Measurements from ENCODE around the gene ROR1.

The ROR1 gene

GRCh38 chr1:63904826-63905225, 131.0 kb downstream of the ROR1 start:
- DNase-seq: no peak
- no peak overlapping the region for H3K9ac ChIP-seq (ENCODE audit: low read length)
- no peak overlapping the region for H3K27ac ChIP-seq (ENCODE audit: low read length)
- H3K9me3 ChIP-seq (replicated peaks; ENCODE audit: insufficient read depth, low read length): no peaks in the 10 kb centered on the region
- no peaks in the 10 kb centered on the region for H4K20me1 ChIP-seq (ENCODE audit: insufficient read depth, low read length)
- no peaks in the 10 kb centered on the region for H3K79me2 ChIP-seq (ENCODE audit: low read length)
- no peaks in the 10 kb centered on the region for H3K4me1 ChIP-seq (ENCODE audit: low read length)
- H3K9me2 ChIP-seq (replicated peaks; ENCODE audit: insufficient read depth, low read length): no peaks in the 10 kb centered on the region
- no peak overlapping the region for H3K4me3 ChIP-seq (ENCODE audit: low read length)
- H3K36me3 ChIP-seq (replicated peaks; ENCODE audit: insufficient read depth, low read length): no peaks in the 10 kb centered on the region
- no peak overlapping the region for H3K4me2 ChIP-seq (ENCODE audit: low read depth, low read length)
- H3K27me3 ChIP-seq (replicated peaks; ENCODE audit: insufficient read depth, low read length): no peaks in the 10 kb centered on the region
- H2AFZ ChIP-seq (ENCODE audit: low read length): no peak overlapping the region
- H3F3A ChIP-seq (ENCODE audit: insufficient read depth, low read length): no peaks in the 10 kb centered on the region
- TF ChIP-seq CTCF (IDR thresholded peaks at IDR 0.05; ENCODE audit: low read length) (no peak), EZH2 (optimal IDR thresholded peaks at IDR 0.05; ENCODE audit: low read depth, low read length) (no peak), EZH2phosphoT487 (IDR thresholded peaks at IDR 0.05; ENCODE audit: low read length) (no peak)

- TF ChIP-seq CTCF (IDR thresholded peaks at IDR 0.05; ENCODE audit: low read length) (no peak), EZH2 (optimal IDR thresholded peaks at IDR 0.05; ENCODE audit: low read depth, low read length) (no peak), EZH2phosphoT487 (IDR thresholded peaks at IDR 0.05; ENCODE audit: low read length) (no peak)
- no peaks in the 10 kb centered on the region for H3K9me2 ChIP-seq (replicated peaks; ENCODE audit: insufficient read depth, low read length)
- DNase-seq: no peak
- no peak overlapping the region for H3K4me3 ChIP-seq (ENCODE audit: low read length)
- no peaks in the 10 kb centered on the region for H3K9me3 ChIP-seq (replicated peaks; ENCODE audit: insufficient read depth, low read length)
- no peaks in the 10 kb centered on the region for H3K4me1 ChIP-seq (ENCODE audit: low read length)
- H3K36me3 ChIP-seq (replicated peaks; ENCODE audit: insufficient read depth, low read length): no peaks in the 10 kb centered on the region
- no peak overlapping the region for H3K9ac ChIP-seq (ENCODE audit: low read length)
- H3K27ac ChIP-seq (ENCODE audit: low read length): no peak overlapping the region
- H2AFZ ChIP-seq (ENCODE audit: low read length): no peak overlapping the region
- no peak overlapping the region for H3K4me2 ChIP-seq (ENCODE audit: low read depth, low read length)
- no peaks in the 10 kb centered on the region for H3F3A ChIP-seq (ENCODE audit: insufficient read depth, low read length)
- no peaks in the 10 kb centered on the region for H4K20me1 ChIP-seq (ENCODE audit: insufficient read depth, low read length)
- H3K27me3 ChIP-seq (replicated peaks; ENCODE audit: insufficient read depth, low read length): no peaks in the 10 kb centered on the region
- no peaks in the 10 kb centered on the region for H3K79me2 ChIP-seq (ENCODE audit: low read length)
Measured at GRCh38 chr1:63906047-63906704, 132.4 kb downstream of the ROR1 start.

- Histone ChIP-seq H3K9me2 (replicated peaks; ENCODE audit: insufficient read depth, low read length) (no peaks in the 10 kb centered on the region), H3F3A (ENCODE audit: insufficient read depth, low read length) (no peaks in the 10 kb centered on the region), H3K27me3 (replicated peaks; ENCODE audit: insufficient read depth, low read length) (no peaks in the 10 kb centered on the region), H3K36me3 (replicated peaks; ENCODE audit: insufficient read depth, low read length) (no peaks in the 10 kb centered on the region), H3K27ac (ENCODE audit: low read length) (no peak overlapping the region), H4K20me1 (ENCODE audit: insufficient read depth, low read length) (no peaks in the 10 kb centered on the region), H3K9me3 (replicated peaks; ENCODE audit: insufficient read depth, low read length) (no peaks in the 10 kb centered on the region), H3K4me2 (ENCODE audit: low read depth, low read length) (no peak overlapping the region), H3K4me1 (ENCODE audit: low read length) (no peaks in the 10 kb centered on the region), H3K4me3 (ENCODE audit: low read length) (no peak overlapping the region), H2AFZ (ENCODE audit: low read length) (no peak overlapping the region), H3K79me2 (ENCODE audit: low read length) (no peaks in the 10 kb centered on the region), H3K9ac (ENCODE audit: low read length) (no peak overlapping the region)
- TF ChIP-seq CTCF (IDR thresholded peaks at IDR 0.05; ENCODE audit: low read length) (no peak), EZH2phosphoT487 (IDR thresholded peaks at IDR 0.05; ENCODE audit: low read length) (no peak), EZH2 (optimal IDR thresholded peaks at IDR 0.05; ENCODE audit: low read depth, low read length) (no peak)
- DNase-seq: no peak
Measured at GRCh38 chr1:63907051-63907450, 133.2 kb downstream of the ROR1 start.
